GM12878 (cell line): ENCODE data around the gene HS6ST3. TPM values are rescaled to one million over a fixed set of nuclear protein-coding genes. Genes with fewer than 3 reads are reported as not detected.

ENCODE experiments used
- ATAC-seq: fragments of 200-7000 bp; cut with Tn5 transposase; 3 replicates; pipeline ENCODE4 v1.9.1; 2020; ENCODE audit warnings: mild to moderate bottlenecking, moderate library complexity
- BruUV-seq: library from RNA; stranded (reverse); fragments of 400-500 nt; replicated peaks from 2 replicates; lab custom pipeline; 2021; lab: Mats Ljungman, UMichigan
- CTCF ChIA-PET: fragments of 300-600 bp; sonication (Branson Sonifier 250); formaldehyde crosslinking; extraction: SDS; loops from one replicate; lab custom pipeline; 2021; ENCODE audit warnings: inconsistent platforms; lab: Yijun Ruan, JAX
- POLR2A ChIA-PET: fragments of 350-600 bp; formaldehyde crosslinking; extraction: SDS; loops from one replicate; lab custom pipeline; 2021; ENCODE audit warnings: inconsistent platforms; lab: Charles Lee
- RAD21 ChIA-PET: fragments of 300-600 bp; sonication (Branson Sonifier 250); formaldehyde crosslinking; loops from one replicate; lab custom pipeline; 2023; ENCODE audit warnings: antibody characterized with exemption; ENCODE audit not compliant: unreplicated experiment; lab: Charles Lee
- SMC1A ChIA-PET: fragments of 300-600 bp; sonication (Branson Sonifier 250); formaldehyde crosslinking; loops from one replicate; lab custom pipeline; 2023; ENCODE audit not compliant: unreplicated experiment, uncharacterized antibody; lab: Charles Lee
- DNase-seq: peaks from one replicate; pipeline ENCODE4 v3.0.0-alpha.2; 2011; ENCODE audit warnings: low read depth, low spot score
- FAIRE-seq: peaks from 3 replicates; lab custom pipeline; 2011; peaks lifted over from hg19 to GRCh38; lab: Jason Lieb, UNC
- H2AFZ ChIP-seq: 2 replicates; pipeline ENCODE4 v1.6.0; 2011; ENCODE audit warnings: low read depth, low read length, control low read depth; ENCODE audit not compliant: control insufficient read depth
- H3K27ac ChIP-seq: 2 replicates; pipeline ENCODE4 v1.5.1; 2011; ENCODE audit warnings: control low read depth; ENCODE audit not compliant: control insufficient read depth, insufficient read depth
- H3K27me3 ChIP-seq, 2 experiments: replicated peaks in 1 of 2; 2 replicates each; pipeline versions ENCODE4 v1.6.0 to v1.6.1; 2011; ENCODE audit warnings: low read length in 1 of 2; ENCODE audit not compliant: control insufficient read depth in 2 of 2, insufficient read depth in 2 of 2
- H3K36me3 ChIP-seq, 2 experiments: 2 replicates each; pipeline ENCODE4 v1.5.1; 2011; ENCODE audit warnings: low read length in 1 of 2; ENCODE audit not compliant: control insufficient read depth in 2 of 2, insufficient read depth in 2 of 2
- H3K4me1 ChIP-seq: 2 replicates; pipeline ENCODE4 v1.6.1; 2011; ENCODE audit warnings: mild to moderate bottlenecking, low read length, moderate library complexity, mixed read lengths; ENCODE audit not compliant: control insufficient read depth, insufficient read depth
- H3K4me2 ChIP-seq: 2 replicates; pipeline ENCODE4 v1.6.0; 2011; ENCODE audit warnings: control low read depth; ENCODE audit not compliant: control insufficient read depth, insufficient read depth
- H3K4me3 ChIP-seq: fragments of 200-600 bp; sonication (generic); 2 replicates; pipeline ENCODE4 v1.5.1; 2016
- H3K79me2 ChIP-seq: 2 replicates; pipeline ENCODE4 v1.6.0; 2011; ENCODE audit warnings: low read length; ENCODE audit not compliant: control insufficient read depth, insufficient read depth
- H3K9ac ChIP-seq: 2 replicates; pipeline ENCODE4 v1.8.0; 2011; ENCODE audit warnings: low read length, control low read depth, mixed read lengths; ENCODE audit not compliant: control insufficient read depth, insufficient read depth
- H3K9me3 ChIP-seq: replicated peaks from 3 replicates; pipeline ENCODE4 v1.5.1; 2011; ENCODE audit warnings: mild to moderate bottlenecking, low read length; ENCODE audit not compliant: control insufficient read depth, insufficient read depth
- H4K20me1 ChIP-seq: 2 replicates; pipeline ENCODE4 v1.6.0; 2011; ENCODE audit not compliant: control insufficient read depth, insufficient read depth
- CBFB ChIP-seq: IDR thresholded peaks from 2 replicates; pipeline ENCODE4 v1.6.1; 2016; ENCODE audit warnings: antibody characterized with exemption, low read depth
- CBX3 ChIP-seq: fragments of 200-600 bp; sonication (generic); IDR thresholded peaks from 2 replicates; pipeline ENCODE4 v1.6.1; 2016; ENCODE audit warnings: low read depth, borderline replicate concordance
- CHD2 ChIP-seq: IDR thresholded peaks from 2 replicates; pipeline ENCODE4 v1.6.1; 2011; ENCODE audit warnings: low read depth, low read length, improper control_type of control experiment, borderline replicate concordance
- CREM ChIP-seq: IDR thresholded peaks from 2 replicates; pipeline ENCODE4 v1.6.1; 2014; ENCODE audit warnings: antibody characterized with exemption, low read depth
- DPF2 ChIP-seq: fragments of 450-650 bp; IDR thresholded peaks from 2 replicates; pipeline ENCODE4 v1.6.1; 2017; ENCODE audit warnings: mild to moderate bottlenecking
- EED ChIP-seq: sonication (generic); IDR thresholded peaks from 2 replicates; pipeline ENCODE4 v1.6.1; 2016; ENCODE audit warnings: antibody characterized with exemption, low read depth
- IRF3 ChIP-seq: fragments of 450-650 bp; IDR thresholded peaks from 2 replicates; pipeline ENCODE4 v1.6.1; 2014; ENCODE audit warnings: mild to moderate bottlenecking
- MEF2A ChIP-seq: IDR thresholded peaks from 2 replicates; pipeline ENCODE4 v1.6.1; 2011; ENCODE audit warnings: low read depth, mild to moderate bottlenecking, low read length, moderate library complexity; ENCODE audit not compliant: insufficient read depth
- NFYA ChIP-seq: IDR thresholded peaks from 2 replicates; pipeline ENCODE4 v1.6.1; 2011; ENCODE audit warnings: low read depth, mild to moderate bottlenecking, low read length, improper control_type of control experiment, borderline replicate concordance
- NFYB ChIP-seq: IDR thresholded peaks from 2 replicates; pipeline ENCODE4 v1.6.1; 2011; ENCODE audit warnings: low read depth, mild to moderate bottlenecking, low read length, improper control_type of control experiment, moderate library complexity; ENCODE audit not compliant: insufficient read depth
- POLR2A ChIP-seq: IDR thresholded peaks from 2 replicates; pipeline ENCODE4 v1.6.1; 2011; ENCODE audit warnings: low read depth, mild to moderate bottlenecking, low read length
- POLR2AphosphoS2 ChIP-seq: IDR thresholded peaks from 2 replicates; pipeline ENCODE4 v1.6.1; 2011; ENCODE audit warnings: low read depth, mild to moderate bottlenecking, low read length, improper control_type of control experiment, moderate library complexity
- SIN3A ChIP-seq: IDR thresholded peaks from 2 replicates; pipeline ENCODE4 v1.6.1; 2012; ENCODE audit warnings: low read depth, low read length, improper control_type of control experiment
- SMAD5 ChIP-seq: IDR thresholded peaks from 2 replicates; pipeline ENCODE4 v1.6.1; 2016; ENCODE audit warnings: antibody characterized with exemption, low read depth
- STAT3 ChIP-seq: IDR thresholded peaks from 2 replicates; pipeline ENCODE4 v1.6.1; 2011; ENCODE audit warnings: low read depth, low read length, improper control_type of control experiment
- ZZZ3 ChIP-seq: IDR thresholded peaks from 2 replicates; pipeline ENCODE4 v1.6.1; 2011; ENCODE audit warnings: low read depth; ENCODE audit not compliant: control insufficient read depth, insufficient read length
- WGBS: methylation state at CpG from one replicate; pipeline ENCODE4 v1.1.6; 2016; ENCODE audit warnings: low lambda C conversion rate; ENCODE audit not compliant: insufficient replicate concordance, insufficient coverage; ENCODE audit errors: missing lambda C conversion rate; 5-methylcytosine and 5-hydroxymethylcytosine counted together
- in situ Hi-C: fragments of 300-500 bp; cut with MboI; formaldehyde crosslinking; loops from 9 replicates; pipeline ENCODE4 v1.14.3; 2018; ENCODE audit warnings: mixed read lengths
- intact Hi-C: fragments of 100-400 bp; cut with micrococcal nuclease; formaldehyde crosslinking; loops from one replicate; pipeline ENCODE4 v1.14.2; 2022; ENCODE audit not compliant: unreplicated experiment
- polyA plus RNA-seq, 11 experiments: library from polyadenylated mRNA; depleted of rRNA in 4 of 11; unstranded in 6 of 11; stranded (reverse) in 5 of 11; fragments of >200 nt; fragmentation: Nextera tagmentation in 4 of 11; fragmentation: Illumina TruSeq in 1 of 11; extraction: Ambion mirVana in 4 of 11; extraction: Trizol in 1 of 11; gene quantifications; 1 replicate in 1 of 11; 2 replicates in 10 of 11; pipeline versions ENCODE4 v1.2.1 to v1.2.3, GENCODE V29; 2011 to 2016; ENCODE audit warnings: inconsistent platforms in 2 of 11, missing spikeins in 2 of 11, low read depth in 1 of 11
- total RNA-seq, 4 experiments: library from RNA; depleted of rRNA in 3 of 4; stranded (reverse); fragments of >200 nt in 3 of 4; fragmentation: Illumina TruSeq in 1 of 4; extraction: Trizol in 1 of 4; gene quantifications; 2 replicates each; pipeline versions ENCODE4 v1.2.1 to v1.2.3, GENCODE V29; 2013 to 2021

HS6ST3 gene
- total and polyA plus RNA-seq, 10 of the 15 experiments (the other 5 are each of a cell fraction or from before 2014, with no cell fraction given) = under 0.01 to 2.9 TPM; not detected in 8

DNA sequence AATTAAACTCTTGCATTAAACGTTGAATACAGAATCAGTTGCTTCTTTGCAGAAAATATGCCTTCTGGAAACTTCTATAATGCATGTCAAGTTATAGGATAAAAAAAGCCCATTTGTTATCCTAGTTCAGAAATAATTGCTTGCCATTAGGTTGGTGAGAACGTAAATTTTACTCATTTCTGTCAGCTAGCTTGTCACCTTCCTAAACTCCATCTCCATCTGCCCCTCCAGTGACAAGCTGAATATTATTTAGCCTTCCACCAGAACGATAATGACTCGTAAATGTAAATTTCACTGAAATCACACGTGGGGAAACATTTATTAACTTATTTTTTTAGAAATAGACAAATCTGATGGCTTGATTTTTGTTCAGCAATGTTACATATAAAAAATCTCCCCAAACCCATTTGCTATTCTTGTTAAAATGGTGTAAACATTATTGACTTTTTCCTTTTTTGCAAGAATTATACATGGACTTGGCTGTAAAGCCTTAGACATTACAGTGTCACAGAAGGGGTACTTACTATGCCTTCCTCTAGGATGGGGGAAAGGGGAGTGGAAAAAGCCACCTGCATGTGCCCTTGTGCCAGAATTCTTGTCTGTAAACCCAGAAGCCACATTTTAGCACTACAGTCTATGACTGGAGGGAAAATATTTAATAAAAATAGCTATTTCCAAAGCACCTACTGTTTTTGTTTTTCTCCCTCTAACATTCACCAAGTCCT, 577.5 kb downstream of the HS6ST3 start:
- Histone ChIP-seq H3K79me2 (no peaks in the 10 kb centered on the region), H3K27ac (no peak overlapping the region), H3K36me3 (no peaks in the 10 kb centered on the region), H3K4me3 (no peak overlapping the region), H3K4me2 (no peak overlapping the region), H3K9me3 (no peaks in the 10 kb centered on the region)
- CTCF ChIA-PET = no interaction called here
- FAIRE-seq = no peak
- under 1% methylated on average over 5 of the region's 5 CpGs for WGBS
- RAD21 ChIA-PET = no interaction called here
- in situ Hi-C loops = no loop called here
- TF ChIP-seq STAT3 (no peak), CBFB (no peak), ZZZ3 (no peak), MEF2A (no peak), SMAD5 (no peak), CHD2 (no peak), POLR2A (no peak), EED (no peak), CBX3 (no peak), CREM (no peak)
- TF ChIP-seq, all 136 proteins: peak for 0
- intact Hi-C loops = no loop called here
- BruUV-seq = no TSS peak
- no peaks in the 10 kb centered on the region for H3K4me1 ChIP-seq
- POLR2A ChIA-PET = interaction anchor here (0.6 kb wide), 1 partner anchor 821 kb away, joined by 4 read pairs; no protein-coding TSS in a partner anchor
- DNase-seq (no peak), ATAC-seq (no peak)
- no peaks in the 10 kb centered on the region for H4K20me1 ChIP-seq
- no peaks in the 10 kb centered on the region for H3K27me3 ChIP-seq
- H2AFZ ChIP-seq = no peak overlapping the region
- H3K9ac ChIP-seq = no peak overlapping the region
- SMC1A ChIA-PET = no interaction called here

DNA sequence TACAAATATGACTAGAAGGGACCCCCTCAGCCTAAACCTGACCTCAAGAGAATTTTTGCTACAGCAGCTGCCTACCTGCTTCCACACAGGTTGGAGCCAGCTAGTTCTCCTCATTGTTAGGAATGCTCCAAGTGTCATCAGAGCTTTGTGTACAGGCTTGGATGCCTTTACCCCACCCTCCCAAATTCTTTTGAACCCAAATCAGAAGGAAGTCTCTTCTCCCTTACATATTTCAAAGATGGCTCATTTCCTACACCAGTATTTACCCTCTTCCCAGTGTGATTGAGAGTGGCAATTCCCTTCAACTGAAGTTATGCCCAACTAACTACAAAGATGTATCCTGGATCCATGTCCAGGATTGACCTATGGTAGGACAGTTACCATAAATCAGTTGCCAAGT, 581.2 kb downstream of the HS6ST3 start:
- CTCF ChIA-PET = no interaction called here
- Histone ChIP-seq H2AFZ (no peak overlapping the region), H3K4me3 (no peak overlapping the region), H3K4me2 (no peak overlapping the region), H4K20me1 (no peaks in the 10 kb centered on the region), H3K27ac (no peak overlapping the region), H3K4me1 (no peaks in the 10 kb centered on the region), H3K9ac (no peak overlapping the region), H3K36me3 (no peaks in the 10 kb centered on the region), H3K79me2 (no peaks in the 10 kb centered on the region), H3K27me3 (no peaks in the 10 kb centered on the region), H3K9me3 (no peaks in the 10 kb centered on the region)
- RAD21 ChIA-PET = no interaction called here
- no peak for ATAC-seq
- intact Hi-C loops (no loop called here), in situ Hi-C loops (no loop called here)
- no TSS peak for BruUV-seq
- no peak for FAIRE-seq
- no peak for DNase-seq
- SMC1A ChIA-PET = no interaction called here
- POLR2A ChIA-PET = no interaction called here
- TF ChIP-seq DPF2 (no peak), NFYB (no peak), IRF3 (no peak), NFYA (no peak), SIN3A (no peak), CBX3 (no peak), POLR2AphosphoS2 (no peak)
